KMS-11 (cell line): ENCODE data around the gene GOLGA8J.
"Not testable (repeated sequence)": the region's sequence is repeated elsewhere in the genome, so short reads cannot be mapped to it uniquely, and the experiment has no call there.

Experiments used
- H2AFZ ChIP-seq: fragments of 200-600 bp; sonication (generic); 2 replicates; pipeline ENCODE4 v1.6.1; 2016; ENCODE audit warnings: antibody characterized with exemption, mixed run types, low read depth
- H3K27ac ChIP-seq: fragments of 200-600 bp; sonication (generic); 2 replicates; pipeline ENCODE4 v1.6.1; 2016; ENCODE audit warnings: mild to moderate bottlenecking, mixed run types
- H3K27me3 ChIP-seq: fragments of 200-600 bp; sonication (generic); 2 replicates; pipeline ENCODE4 v1.6.1; 2017; ENCODE audit warnings: mild to moderate bottlenecking, low read depth, mixed run types, moderate library complexity; ENCODE audit not compliant: insufficient read depth
- H3K36me3 ChIP-seq: fragments of 200-600 bp; sonication (generic); 2 replicates; pipeline ENCODE4 v1.6.1; 2017; ENCODE audit warnings: mild to moderate bottlenecking, mixed run types; ENCODE audit not compliant: insufficient read depth
- H3K4me1 ChIP-seq: fragments of 200-600 bp; sonication (generic); 2 replicates; pipeline ENCODE4 v1.6.1; 2016; ENCODE audit warnings: mild to moderate bottlenecking, low read depth, mixed run types; ENCODE audit not compliant: poor library complexity, severe bottlenecking
- H3K4me2 ChIP-seq: fragments of 200-600 bp; sonication (generic); 2 replicates; pipeline ENCODE4 v1.7.0; 2016; ENCODE audit warnings: mild to moderate bottlenecking, mixed run types
- H3K4me3 ChIP-seq: fragments of 200-600 bp; sonication (generic); IDR thresholded peaks from 2 replicates; pipeline ENCODE4 v1.6.1; 2017; ENCODE audit warnings: low read depth, low read length, mixed read lengths; ENCODE audit not compliant: insufficient read depth
- H3K79me2 ChIP-seq: fragments of 200-600 bp; sonication (generic); 2 replicates; pipeline ENCODE4 v1.6.1; 2016; ENCODE audit warnings: low read depth, mixed run types; ENCODE audit not compliant: insufficient read depth
- H3K9ac ChIP-seq: fragments of 200-600 bp; sonication (generic); 2 replicates; pipeline ENCODE4 v1.6.1; 2016; ENCODE audit warnings: mild to moderate bottlenecking, mixed run types
- H4K20me1 ChIP-seq: fragments of 200-600 bp; sonication (generic); 2 replicates; pipeline ENCODE4 v1.6.1; 2016; ENCODE audit warnings: mild to moderate bottlenecking, mixed run types; ENCODE audit not compliant: insufficient read depth
- CTCF ChIP-seq: fragments of 200-600 bp; sonication (generic); conservative IDR thresholded peaks from 2 replicates; pipeline ENCODE4 v1.6.1; 2017; ENCODE audit warnings: low read depth, mild to moderate bottlenecking, antibody characterized with exemption, low read length, moderate library complexity, mixed read lengths

Gene GOLGA8J

GRCh38 chr15:30082655-30083054 lies at the start of gene GOLGA8J:
GOLGA8J (plus strand) TSS chr15:30082955; CDS start chr15:30083053, 98 bp downstream.
- not testable (repeated sequence) for H3K4me3 ChIP-seq, H3K36me3 ChIP-seq, H3K4me1 ChIP-seq, H2AFZ ChIP-seq, H3K27ac ChIP-seq, H3K79me2 ChIP-seq, H3K9ac ChIP-seq, H4K20me1 ChIP-seq, H3K27me3 ChIP-seq, H3K4me2 ChIP-seq

GRCh38 chr15:30033211-30033610 lies 49.5 kb upstream of the GOLGA8J start:
- H3K4me2 ChIP-seq = no peak overlapping the region
- no peaks in the 10 kb centered on the region for H3K27me3 ChIP-seq
- H4K20me1 ChIP-seq = no peaks in the 10 kb centered on the region
- H3K4me1 ChIP-seq = no peaks in the 10 kb centered on the region
- no peak for TF ChIP-seq CTCF
- no peaks in the 10 kb centered on the region for H3K79me2 ChIP-seq
- no peak overlapping the region for H3K4me3 ChIP-seq
- no peak overlapping the region for H3K27ac ChIP-seq
- no peaks in the 10 kb centered on the region for H3K36me3 ChIP-seq
- H3K9ac ChIP-seq = no peak overlapping the region
- H2AFZ ChIP-seq = no peak overlapping the region

GRCh38 chr15:30033763-30034162 lies 49.0 kb upstream of the GOLGA8J start:
- no peak overlapping the region for H2AFZ ChIP-seq
- no peaks in the 10 kb centered on the region for H3K79me2 ChIP-seq
- no peaks in the 10 kb centered on the region for H3K27me3 ChIP-seq
- no peak overlapping the region for H3K27ac ChIP-seq
- H3K9ac ChIP-seq = no peak overlapping the region
- H3K4me3 ChIP-seq = no peak overlapping the region
- H3K36me3 ChIP-seq = no peaks in the 10 kb centered on the region
- no peak for TF ChIP-seq CTCF
- no peaks in the 10 kb centered on the region for H4K20me1 ChIP-seq
- no peak overlapping the region for H3K4me2 ChIP-seq
- H3K4me1 ChIP-seq = no peaks in the 10 kb centered on the region

- Histone ChIP-seq H3K9ac (no peak overlapping the region), H3K36me3 (no peaks in the 10 kb centered on the region), H3K4me1 (no peaks in the 10 kb centered on the region), H2AFZ (no peak overlapping the region), H3K4me2 (no peak overlapping the region), H3K4me3 (no peak overlapping the region), H3K27ac (no peak overlapping the region), H4K20me1 (no peaks in the 10 kb centered on the region), H3K79me2 (no peaks in the 10 kb centered on the region), H3K27me3 (no peaks in the 10 kb centered on the region)
- TF ChIP-seq CTCF = no peak
These were observed 46.6 kb upstream of the GOLGA8J start for GRCh38 chr15:30036036-30036703.

- TF ChIP-seq CTCF = no peak
- Histone ChIP-seq H3K9ac (no peak overlapping the region), H3K27me3 (no peaks in the 10 kb centered on the region), H3K36me3 (no peaks in the 10 kb centered on the region), H3K4me3 (no peak overlapping the region), H3K79me2 (no peaks in the 10 kb centered on the region), H4K20me1 (no peaks in the 10 kb centered on the region), H2AFZ (no peak overlapping the region), H3K27ac (no peak overlapping the region), H3K4me1 (no peaks in the 10 kb centered on the region), H3K4me2 (no peak overlapping the region)
These were observed 43.9 kb upstream of the GOLGA8J start for GRCh38 chr15:30038667-30039523.
